NCI-H1417 treated with DMSO at 0.1 percent for 48 hours (cell line): ENCODE measurements around the gene COL20A1.
"Not testable (repeated sequence)": the region's sequence is repeated elsewhere in the genome, so short reads cannot be mapped to it uniquely, and the experiment has no call there.

Source experiments
- DNase-seq: peaks from one replicate; lab custom pipeline; 2025; lab: John Stamatoyannopoulos, UW

The COL20A1 gene

GRCh38 chr20:63333241-63333836 lies 40.4 kb downstream of the COL20A1 start:
- DNase-seq: no peak

DNA sequence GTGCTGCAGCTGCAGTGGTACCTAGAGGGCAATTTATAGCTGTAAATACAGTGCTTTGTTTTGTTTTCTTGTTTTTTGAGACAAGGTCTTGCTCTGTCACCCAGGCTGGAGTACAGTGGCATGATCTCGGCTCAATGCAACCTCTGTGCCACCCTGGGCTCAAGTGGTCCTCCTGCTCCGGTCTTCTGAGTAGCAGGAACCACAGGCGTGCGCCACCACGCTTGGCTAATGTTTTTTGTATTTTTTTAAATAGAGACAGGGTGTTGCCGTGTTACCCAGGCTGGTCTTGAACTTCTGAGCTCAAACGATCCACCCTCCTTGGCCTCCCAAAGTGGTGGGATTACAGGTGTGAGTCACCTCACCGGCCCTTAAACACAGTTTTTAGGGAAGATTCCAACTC lies 41.4 kb downstream of the COL20A1 start:
- no peak for DNase-seq

DNA sequence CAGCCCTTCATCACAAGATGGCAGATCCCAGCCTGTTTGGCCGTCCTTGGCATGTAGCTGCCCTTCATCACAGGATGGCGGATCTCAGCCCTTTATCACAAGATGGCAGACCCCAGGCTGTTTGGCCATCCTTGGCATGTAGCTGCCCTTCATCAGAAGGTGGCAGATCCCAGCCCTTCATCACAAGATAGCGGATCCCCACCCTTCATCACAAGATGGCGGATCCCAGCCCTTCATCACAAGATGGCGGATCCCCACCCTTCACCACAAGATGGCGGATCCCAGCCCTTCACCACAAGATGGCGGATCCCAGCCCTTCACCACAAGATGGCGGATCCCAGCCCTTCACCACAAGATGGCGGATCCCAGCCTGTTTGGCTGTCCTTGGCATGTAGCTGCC lies 42.1 kb downstream of the COL20A1 start:
- DNase-seq: not testable (repeated sequence)

DNA sequence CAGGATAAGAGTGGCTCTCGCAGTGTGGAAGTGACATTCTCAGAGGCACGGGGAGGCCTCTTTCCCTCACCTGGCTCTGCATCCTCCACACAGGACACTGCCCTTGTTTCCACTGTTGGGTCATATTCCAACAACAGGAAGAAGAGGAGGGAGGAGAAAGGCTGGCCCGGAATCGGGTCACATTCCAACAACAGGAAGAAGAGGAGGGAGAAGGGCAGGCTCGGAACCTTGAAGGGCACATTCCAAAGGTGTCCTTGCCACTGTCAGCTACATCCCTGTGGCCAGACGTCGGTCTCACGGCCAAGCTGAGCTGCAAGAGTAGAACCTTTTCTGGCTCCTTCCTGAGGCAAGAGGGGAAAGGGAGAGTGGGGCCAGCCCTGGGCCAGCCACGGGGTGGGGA lies 42.7 kb downstream of the COL20A1 start:
- no peak for DNase-seq

DNA sequence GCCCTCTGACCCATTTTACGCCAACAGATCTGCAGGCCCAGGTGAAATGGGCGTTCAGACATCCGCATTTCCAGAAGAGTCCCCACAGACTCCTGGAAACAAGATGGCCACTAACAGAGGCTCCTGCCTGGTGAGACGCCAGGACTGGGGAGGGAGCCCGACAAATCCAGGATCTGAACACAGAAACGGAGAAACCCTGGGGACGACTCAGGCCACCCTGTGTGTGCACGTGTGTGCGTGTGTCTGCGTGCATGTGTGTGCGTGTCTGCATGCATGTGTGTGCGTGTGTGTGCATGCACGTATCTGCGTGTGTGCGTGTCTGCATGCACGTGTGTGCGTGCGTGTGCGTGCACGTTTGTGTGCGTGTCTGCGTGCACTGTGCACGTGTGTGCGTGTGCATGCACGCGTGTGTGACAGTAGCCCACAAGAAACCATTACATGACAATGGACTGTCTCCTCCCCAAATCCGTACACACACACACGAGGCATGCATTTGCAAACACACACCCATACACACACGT lies 43.3 kb downstream of the COL20A1 start:
- DNase-seq: no peak

DNA sequence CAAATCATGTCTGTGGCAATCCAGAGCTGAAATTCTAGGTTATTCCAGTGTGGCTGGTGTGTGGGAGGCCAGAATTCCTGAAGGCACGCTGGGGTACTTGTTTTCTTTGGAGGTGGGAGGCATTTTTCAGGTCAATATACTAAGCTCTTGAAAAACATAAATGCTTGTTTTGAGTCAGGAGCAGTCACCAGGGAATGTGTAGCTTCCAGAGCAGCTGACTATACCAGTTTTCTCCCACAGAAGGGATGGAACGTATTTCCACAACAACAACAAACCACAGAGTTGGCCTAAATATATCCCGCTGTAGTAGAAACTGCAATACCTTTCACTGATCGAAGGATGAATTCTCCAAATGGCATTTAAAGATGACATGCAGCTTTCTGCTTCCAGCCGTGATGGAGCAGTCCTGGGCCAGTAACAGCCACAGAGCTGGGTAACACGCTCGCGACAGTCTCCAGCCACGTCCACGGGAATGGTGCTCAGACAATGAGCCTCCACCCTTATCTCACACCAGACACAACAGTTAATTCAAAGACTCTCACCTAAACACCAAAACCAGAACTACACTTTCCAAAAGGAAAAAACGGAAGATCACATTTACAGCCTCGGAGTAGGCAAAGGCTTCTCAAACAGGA lies 44.9 kb downstream of the COL20A1 start:
- DNase-seq: no peak

GRCh38 chr20:63339154-63340094 lies 46.4 kb downstream of the COL20A1 start:
- DNase-seq: not testable (repeated sequence)

GRCh38 chr20:63340158-63340688 lies 47.2 kb downstream of the COL20A1 start:
- DNase-seq: not testable (repeated sequence)

GRCh38 chr20:63342561-63343459 lies 49.8 kb downstream of the COL20A1 start:
- DNase-seq: no peak

DNA sequence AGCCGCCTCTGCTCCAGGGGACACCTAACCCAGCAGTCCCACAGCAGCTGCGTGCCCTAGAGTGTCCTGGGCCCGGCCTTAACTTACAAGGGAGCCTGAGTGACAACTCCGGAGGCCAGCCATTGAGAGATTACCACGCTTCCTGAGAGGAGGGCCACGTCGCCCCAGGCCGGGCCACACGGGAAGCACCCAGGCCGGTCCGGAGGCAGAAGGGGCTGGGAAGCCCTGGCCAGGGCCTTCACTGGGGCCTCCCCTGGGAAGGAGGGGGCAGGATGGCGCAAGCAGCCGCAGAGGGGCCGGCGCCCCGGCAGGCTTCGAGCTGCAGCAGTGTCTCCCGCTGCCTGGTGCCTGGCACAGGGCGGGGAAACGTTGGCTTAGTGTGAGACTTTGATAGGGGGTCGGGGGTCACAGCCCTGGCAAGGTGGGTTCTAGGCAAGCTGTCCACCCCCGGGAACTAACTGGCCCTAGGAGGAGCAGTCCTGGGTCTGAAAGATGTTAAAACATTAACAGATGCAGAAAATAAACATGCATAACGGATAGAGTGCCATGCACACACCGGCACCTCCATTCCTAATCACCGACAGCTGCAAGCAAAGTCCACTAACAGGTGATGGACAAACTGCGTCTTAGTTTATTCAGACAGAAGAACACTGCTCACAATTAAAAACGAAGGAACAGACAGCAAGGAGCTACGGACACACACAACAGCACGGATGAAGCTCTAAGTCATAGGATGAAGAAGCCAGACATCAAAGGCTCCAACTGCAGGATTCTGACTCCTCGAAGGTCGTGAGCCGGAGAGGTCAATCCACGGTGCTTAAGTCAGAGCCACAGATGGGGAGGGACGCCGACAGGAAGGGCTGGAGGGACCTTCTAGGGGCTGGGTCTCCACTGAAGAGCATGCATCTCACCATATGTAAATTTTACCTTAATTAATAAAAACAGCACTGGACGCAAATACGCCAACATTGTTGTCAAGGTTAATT lies 50.8 kb downstream of the COL20A1 start:
- no peak for DNase-seq

- no peak for DNase-seq
Measured at GRCh38 chr20:63344616-63345327, 51.8 kb downstream of the COL20A1 start.

GRCh38 chr20:63345328-63346100 lies 52.5 kb downstream of the COL20A1 start:
- no peak for DNase-seq

DNA sequence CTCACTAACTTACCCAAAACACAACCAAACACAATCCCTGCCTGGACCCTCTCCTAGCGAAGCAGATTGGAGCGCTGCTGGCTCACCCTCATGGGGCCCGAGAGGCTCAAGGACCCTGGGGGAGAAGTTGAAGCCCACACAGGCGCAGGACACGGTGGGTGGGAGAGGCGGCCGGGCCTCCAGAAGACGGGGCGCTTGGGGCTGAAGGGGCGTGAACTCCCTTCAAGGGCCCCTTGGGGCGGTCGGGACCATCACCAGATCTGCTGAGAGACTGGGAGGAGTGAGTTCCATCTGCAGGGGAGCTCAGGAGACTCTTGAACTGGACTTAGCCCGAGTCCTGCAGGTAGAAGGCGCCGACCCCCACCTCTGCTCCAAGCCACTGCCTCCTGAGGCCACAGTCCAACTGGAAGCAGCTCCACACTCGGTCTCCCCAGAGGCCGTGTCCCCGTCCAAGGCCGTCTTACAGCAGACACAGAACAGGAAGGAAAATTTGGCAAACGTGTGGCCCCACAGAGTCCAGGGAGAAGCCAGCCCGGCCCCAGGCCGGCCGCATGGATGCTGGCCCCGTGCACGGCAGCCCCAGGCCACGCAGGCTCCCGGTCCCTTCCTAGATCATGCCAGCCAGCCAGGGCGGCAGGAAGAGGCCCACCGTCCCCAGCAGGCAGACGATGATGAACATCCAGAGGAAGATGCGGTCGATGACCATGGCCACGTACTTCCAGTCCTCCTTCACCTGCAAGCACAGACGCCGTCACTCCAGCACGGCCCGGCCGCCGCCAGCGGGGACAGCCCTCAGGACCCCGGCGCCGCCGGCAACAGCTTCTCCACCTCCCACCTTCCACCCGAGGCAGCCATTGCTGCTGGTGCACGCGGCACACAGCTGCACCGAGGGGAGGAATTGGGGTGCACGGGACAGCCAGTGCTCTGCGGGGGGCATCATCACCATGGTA lies 53.4 kb downstream of the COL20A1 start:
- DNase-seq: no peak

DNA sequence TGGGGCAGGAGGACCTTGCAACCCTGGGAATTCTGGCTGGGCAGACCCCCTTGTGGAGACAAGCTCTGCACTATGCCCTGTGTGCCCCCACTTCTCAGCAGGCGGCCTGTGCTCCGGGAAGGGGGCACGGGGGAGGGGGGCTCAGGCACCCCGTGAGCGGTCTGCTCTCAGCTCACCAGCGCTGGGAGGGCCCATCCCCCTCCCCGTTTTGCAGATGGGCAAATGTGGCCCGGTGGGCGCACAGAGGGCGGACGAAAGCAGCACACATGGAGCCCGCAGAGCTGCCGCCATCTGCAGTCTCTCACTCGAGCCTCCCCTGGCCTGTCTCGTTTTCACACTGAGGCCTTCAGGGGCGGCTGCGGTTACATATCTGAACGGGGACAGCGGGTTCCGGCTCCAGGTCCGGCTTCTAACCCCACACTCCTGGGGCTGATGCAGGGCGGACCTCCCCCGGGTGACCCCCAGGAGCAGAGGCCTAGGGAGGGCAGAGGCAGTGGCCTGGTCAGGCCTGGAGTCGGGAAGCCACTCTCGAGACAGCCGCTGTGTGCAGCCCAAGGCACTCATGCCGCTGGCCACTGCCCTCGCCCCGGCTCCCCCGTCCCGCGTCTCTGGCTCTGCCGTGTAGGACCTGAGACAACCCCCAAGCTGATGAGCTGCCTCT lies 54.2 kb downstream of the COL20A1 start:
- DNase-seq: no peak

- DNase-seq: no peak
Measured at GRCh38 chr20:63347950-63348827, 55.2 kb downstream of the COL20A1 start.
